Smooth muscle cell (in vitro differentiated cells): ENCODE results near the gene TMEM242. TPM values are rescaled to one million over a fixed set of nuclear protein-coding genes. Genes with fewer than 3 reads are reported as not detected.

Experiments
- DNase-seq: peaks from one replicate; lab custom pipeline; 2025; ENCODE audit not compliant: unreplicated experiment; lab: John Stamatoyannopoulos, UW
- H2AFZ ChIP-seq: fragments of 200-600 bp; sonication (generic); 2 replicates; pipeline ENCODE4 v1.6.0; 2016; ENCODE audit warnings: antibody characterized with exemption, low read depth, mild to moderate bottlenecking
- H3F3A ChIP-seq: fragments of 200-600 bp; sonication (generic); 2 replicates; pipeline ENCODE4 v1.6.0; 2017; ENCODE audit warnings: antibody characterized with exemption, low read depth
- H3K27ac ChIP-seq: fragments of 200-600 bp; sonication (generic); 2 replicates; pipeline ENCODE4 v1.5.1; 2016; ENCODE audit warnings: low read depth, mild to moderate bottlenecking
- H3K27me3 ChIP-seq: fragments of 200-600 bp; sonication (generic); 2 replicates; pipeline ENCODE4 v1.6.1; 2016; ENCODE audit warnings: low read depth, mild to moderate bottlenecking
- H3K36me3 ChIP-seq: fragments of 200-600 bp; sonication (generic); 2 replicates; pipeline ENCODE4 v1.5.1; 2016; ENCODE audit warnings: low read depth
- H3K4me1 ChIP-seq: fragments of 200-600 bp; sonication (generic); 2 replicates; pipeline ENCODE4 v1.5.1; 2016; ENCODE audit warnings: low read depth
- H3K4me2 ChIP-seq: fragments of 200-600 bp; sonication (generic); 2 replicates; pipeline ENCODE4 v1.6.0; 2016; ENCODE audit warnings: mild to moderate bottlenecking
- H3K4me3 ChIP-seq: fragments of 200-600 bp; sonication (generic); 2 replicates; pipeline ENCODE4 v1.5.1; 2016; ENCODE audit warnings: mild to moderate bottlenecking
- H3K79me2 ChIP-seq: fragments of 200-600 bp; sonication (generic); 2 replicates; pipeline ENCODE4 v1.6.0; 2016; ENCODE audit warnings: low read depth, mild to moderate bottlenecking
- H3K9ac ChIP-seq: fragments of 200-600 bp; sonication (generic); 2 replicates; pipeline ENCODE4 v1.6.0; 2016; ENCODE audit warnings: low read depth
- H3K9me3 ChIP-seq: fragments of 200-600 bp; sonication (generic); replicated peaks from 2 replicates; pipeline ENCODE4 v1.5.1; 2016; ENCODE audit warnings: low read depth
- H4K20me1 ChIP-seq: fragments of 200-600 bp; sonication (generic); 2 replicates; pipeline ENCODE4 v1.6.0; 2016; ENCODE audit warnings: low read depth
- CTCF ChIP-seq: fragments of 200-600 bp; sonication (generic); IDR thresholded peaks from 2 replicates; pipeline ENCODE4 v1.5.1; 2017; ENCODE audit warnings: borderline replicate concordance, mild to moderate bottlenecking, antibody characterized with exemption; ENCODE audit not compliant: insufficient read depth, poor library complexity, severe bottlenecking
- WGBS: methylation state at CpG from one replicate; pipeline ENCODE4 v1.1.7; 2016; ENCODE audit warnings: low lambda C conversion rate; 5-methylcytosine and 5-hydroxymethylcytosine counted together
- polyA plus RNA-seq: library from polyadenylated mRNA; unstranded; fragments of >200 nt; fragmentation: Nextera tagmentation; extraction: Ambion mirVana; gene quantifications from 2 replicates; pipeline ENCODE4 v1.2.1, GENCODE V29; 2016
- total RNA-seq: library from RNA; depleted of rRNA; stranded (reverse); fragments of >200 nt; gene quantifications from 2 replicates; pipeline ENCODE4 v1.2.3, GENCODE V29; 2014

TMEM242 gene
- total and polyA plus RNA-seq, 2 experiments from 2014 or later, result 7.0 to 13.3 TPM

GRCh38 chr6:157267109-157267611 lies 56.2 kb downstream of the TMEM242 start:
- H3K9me3 ChIP-seq, result no peaks in the 10 kb centered on the region
- H3K9ac ChIP-seq, result no peak overlapping the region
- H3K27ac ChIP-seq, result no peak overlapping the region
- no peak overlapping the region for H3K4me3 ChIP-seq
- peaks cover 8% of the 10 kb centered on the region for H3K4me1 ChIP-seq
- H3K36me3 ChIP-seq, result no peaks in the 10 kb centered on the region
- WGBS, result 82% methylated on average over 18 of the region's 18 CpGs
- H3K4me2 ChIP-seq, result no peak overlapping the region
- H4K20me1 ChIP-seq, result no peaks in the 10 kb centered on the region
- H3F3A ChIP-seq, result no peaks in the 10 kb centered on the region
- no peak overlapping the region for H2AFZ ChIP-seq
- no peak for TF ChIP-seq CTCF
- DNase-seq, result no peak
- H3K79me2 ChIP-seq, result no peaks in the 10 kb centered on the region
- no peaks in the 10 kb centered on the region for H3K27me3 ChIP-seq

GRCh38 chr6:157266274-157267101 lies 56.8 kb downstream of the TMEM242 start:
- no peaks in the 10 kb centered on the region for H3K36me3 ChIP-seq
- no peak overlapping the region for H2AFZ ChIP-seq
- no peaks in the 10 kb centered on the region for H3K79me2 ChIP-seq
- no peaks in the 10 kb centered on the region for H3K9me3 ChIP-seq
- H4K20me1 ChIP-seq, result no peaks in the 10 kb centered on the region
- no peaks in the 10 kb centered on the region for H3F3A ChIP-seq
- WGBS, result 93% methylated on average over 20 of the region's 20 CpGs
- no peak overlapping the region for H3K27ac ChIP-seq
- no peak for DNase-seq
- H3K27me3 ChIP-seq, result no peaks in the 10 kb centered on the region
- no peak for TF ChIP-seq CTCF
- no peak overlapping the region for H3K4me3 ChIP-seq
- H3K9ac ChIP-seq, result no peak overlapping the region
- no peak overlapping the region for H3K4me2 ChIP-seq
- peaks cover 8% of the 10 kb centered on the region for H3K4me1 ChIP-seq

- H4K20me1 ChIP-seq, result no peaks in the 10 kb centered on the region
- H3K36me3 ChIP-seq, result no peaks in the 10 kb centered on the region
- peaks cover 8% of the 10 kb centered on the region for H3K4me1 ChIP-seq
- H3K27ac ChIP-seq, result no peak overlapping the region
- H2AFZ ChIP-seq, result no peak overlapping the region
- no peak for TF ChIP-seq CTCF
- no peaks in the 10 kb centered on the region for H3K9me3 ChIP-seq
- H3K4me3 ChIP-seq, result no peak overlapping the region
- H3K79me2 ChIP-seq, result no peaks in the 10 kb centered on the region
- DNase-seq, result no peak
- H3K9ac ChIP-seq, result no peak overlapping the region
- WGBS, result 91% methylated on average over 6 of the region's 6 CpGs
- H3F3A ChIP-seq, result no peaks in the 10 kb centered on the region
- no peaks in the 10 kb centered on the region for H3K27me3 ChIP-seq
- H3K4me2 ChIP-seq, result no peak overlapping the region
Measured at GRCh38 chr6:157265635-157266034, 57.7 kb downstream of the TMEM242 start.
